K562 (cell line): ENCODE data around the gene TMTC2. TPM values are rescaled to one million over a fixed set of nuclear protein-coding genes. Genes with fewer than 3 reads are reported as not detected.

Source experiments
- ATAC-seq: fragments of 200-7000 bp; cut with Tn5 transposase; 3 replicates; pipeline ENCODE4 v1.9.1; 2020; ENCODE audit warnings: moderate library complexity
- BruUV-seq: library from RNA; stranded (reverse); fragments of 400-500 nt; replicated peaks from 2 replicates; lab custom pipeline; 2021; lab: Mats Ljungman, UMichigan
- CTCF ChIA-PET: fragments of 300-600 bp; formaldehyde crosslinking; extraction: SDS; loops from one replicate; lab custom pipeline; 2021; ENCODE audit warnings: low intra/inter-chr PET ratio; lab: Yijun Ruan, JAX
- POLR2A ChIA-PET: fragments of 300-600, 350-650 bp; sonication (Branson Sonifier 250); formaldehyde crosslinking; extraction: SDS; loops from one replicate; lab custom pipeline; 2021; ENCODE audit warnings: antibody characterized with exemption, inconsistent platforms; lab: Yijun Ruan, JAX
- DNase-seq, 4 experiments: peaks; one replicate each; pipeline versions ENCODE4 v3.0.0 to v3.0.0-alpha.2; 2011 to 2018; ENCODE audit warnings: low spot score in 3 of 4, mixed read lengths in 3 of 4; ENCODE audit errors: extremely low read depth in 1 of 4
- FAIRE-seq: peaks from 2 replicates; lab custom pipeline; 2011; peaks lifted over from hg19 to GRCh38; lab: Jason Lieb, UNC
- H2AFZ ChIP-seq: 2 replicates; pipeline ENCODE4 v1.6.0; 2011; ENCODE audit warnings: low read depth, low read length, control low read depth, inconsistent platforms
- H3K27ac ChIP-seq: fragments of 200-600 bp; 3 replicates; pipeline ENCODE4 v1.8.0; 2011; ENCODE audit warnings: low read depth, mild to moderate bottlenecking, control low read depth, inconsistent platforms, low read length, moderate library complexity, mixed read lengths; ENCODE audit errors: extremely low read depth
- H3K27me3 ChIP-seq, 2 experiments: fragments of 300-600 bp in 1 of 2; 2 replicates in 1 of 2; 3 replicates in 1 of 2; pipeline versions ENCODE4 v1.6.0 to v1.8.0; 2011; ENCODE audit warnings: inconsistent platforms in 2 of 2, low read length in 2 of 2, mild to moderate bottlenecking in 1 of 2, mixed read lengths in 1 of 2, moderate library complexity in 1 of 2; ENCODE audit not compliant: control insufficient read depth in 2 of 2, insufficient read depth in 2 of 2
- H3K36me3 ChIP-seq: fragments of 300-600 bp; 3 replicates; pipeline ENCODE4 v1.8.0; 2011; ENCODE audit warnings: mild to moderate bottlenecking, low read length, inconsistent platforms; ENCODE audit not compliant: control insufficient read depth, insufficient read depth
- H3K4me1 ChIP-seq, 2 experiments: fragments of 200-600 bp in 1 of 2; replicated peaks in 1 of 2; 2 replicates in 1 of 2; 3 replicates in 1 of 2; pipeline versions ENCODE4 v1.5.1 to v1.8.0; 2011; ENCODE audit warnings: inconsistent platforms in 2 of 2, low read length in 2 of 2, mild to moderate bottlenecking in 1 of 2, mixed read lengths in 1 of 2, moderate library complexity in 1 of 2; ENCODE audit not compliant: control insufficient read depth in 2 of 2, insufficient read depth in 2 of 2
- H3K4me2 ChIP-seq: 2 replicates; pipeline ENCODE4 v1.6.1; 2011; ENCODE audit warnings: low read length, control low read depth, inconsistent platforms, mixed read lengths; ENCODE audit not compliant: insufficient read depth
- H3K4me3 ChIP-seq: fragments of 200-600 bp; sonication (generic), shearing (Covaris generic); 2 replicates; pipeline ENCODE4 v1.5.1; 2016; ENCODE audit warnings: control low read depth, inconsistent platforms
- H3K79me2 ChIP-seq: fragments of 200-600 bp; 3 replicates; pipeline ENCODE4 v1.8.0; 2011; ENCODE audit warnings: low read length, inconsistent platforms; ENCODE audit not compliant: control insufficient read depth, insufficient read depth
- H3K9ac ChIP-seq, 2 experiments: 2 replicates each; pipeline versions ENCODE4 v1.6.0 to v1.6.1; 2011; ENCODE audit warnings: low read depth in 2 of 2, low read length in 2 of 2, control low read depth in 1 of 2, inconsistent platforms in 1 of 2, mild to moderate bottlenecking in 1 of 2, mixed read lengths in 1 of 2; ENCODE audit not compliant: insufficient read depth in 1 of 2
- H3K9me1 ChIP-seq: one replicate; pipeline ENCODE4 v1.6.0; 2011; ENCODE audit warnings: inconsistent platforms, mild to moderate bottlenecking, low read length, moderate library complexity; ENCODE audit not compliant: control insufficient read depth, insufficient read depth
- H3K9me3 ChIP-seq: replicated peaks from 2 replicates; pipeline ENCODE4 v1.5.1; 2011; ENCODE audit warnings: low read depth, low read length, inconsistent platforms; ENCODE audit not compliant: control insufficient read depth, insufficient read depth
- H4K20me1 ChIP-seq: replicated peaks from 2 replicates; pipeline ENCODE4 v1.6.1; 2011; ENCODE audit warnings: low read length, inconsistent platforms, mixed read lengths; ENCODE audit not compliant: control insufficient read depth, insufficient read depth
- RBM15 ChIP-seq: fragments of 200-400 bp; formaldehyde crosslinking; IDR thresholded peaks from 2 replicates; pipeline ENCODE4 v1.6.1; 2018; ENCODE audit warnings: mild to moderate bottlenecking, low read length, moderate library complexity; ENCODE audit not compliant: insufficient read depth
- TFE3 ChIP-seq: fragments of 450-650 bp; formaldehyde crosslinking; IDR thresholded peaks from 2 replicates; pipeline ENCODE4 v1.4.0; 2020; ENCODE audit warnings: mild to moderate bottlenecking, mixed read lengths
- WGBS: fragments of 100-300 bp; shearing (Covaris generic); methylation state at CpG from one replicate; pipeline ENCODE4 v1.1.6; 2016; ENCODE audit warnings: low coverage, mixed read lengths; ENCODE audit not compliant: insufficient coverage; ENCODE audit errors: missing lambda C conversion rate; 5-methylcytosine and 5-hydroxymethylcytosine counted together
- in situ Hi-C: fragments of 300-500 bp; cut with MboI; formaldehyde crosslinking; loops from 4 replicates; pipeline ENCODE4 v1.15.0; 2018; ENCODE audit warnings: inconsistent platforms, mixed read lengths
- intact Hi-C: fragments of 100-400 bp; cut with micrococcal nuclease; formaldehyde crosslinking; loops from 2 replicates; pipeline ENCODE4 v1.14.2; 2022
- polyA plus RNA-seq, 8 experiments: library from polyadenylated mRNA; depleted of rRNA in 4 of 8; stranded (reverse) in 5 of 8; unstranded in 3 of 8; fragments of >200 nt; fragmentation: Nextera tagmentation in 2 of 8; fragmentation: Illumina TruSeq in 1 of 8; extraction: Ambion mirVana in 2 of 8; extraction: Trizol in 1 of 8; gene quantifications; 2 replicates each; pipeline versions ENCODE4 v1.2.1 to v1.2.3, GENCODE V29; 2011 to 2014; ENCODE audit warnings: inconsistent platforms in 1 of 8, missing spikeins in 1 of 8
- total RNA-seq, 7 experiments: library from RNA; depleted of rRNA in 6 of 7; stranded (reverse); fragments of >200 nt in 6 of 7; fragmentation: Illumina TruSeq in 2 of 7; extraction: Trizol in 2 of 7; gene quantifications; 2 replicates each; pipeline versions ENCODE4 v1.2.1 to v1.2.3, GENCODE V29; 2011 to 2021; ENCODE audit warnings: low replicate concordance in 1 of 7

Gene TMTC2
- total and polyA plus RNA-seq, 9 of the 15 experiments (the other 6 are each of a cell fraction or from before 2014, with no cell fraction given): 0.29 to 1.1 (median 0.55) TPM

- TF ChIP-seq TFE3 (CRISPR knock-in tag): no peak
Observed at GRCh38 chr12:83040339-83040738, 353.6 kb downstream of the TMTC2 start (continued).

GRCh38 chr12:83040991-83041390 lies 354.3 kb downstream of the TMTC2 start:
- in situ Hi-C loops (no loop called here), intact Hi-C loops (no loop called here)
- ChIA-PET POLR2A (no interaction called here), CTCF (no interaction called here)
- H3K36me3 ChIP-seq: no peaks in the 10 kb centered on the region
- H3K4me3 ChIP-seq: no peak overlapping the region
- FAIRE-seq (no peak), DNase-seq (no peak), ATAC-seq (no peak)
- no peaks in the 10 kb centered on the region for H4K20me1 ChIP-seq
- H3K4me1 ChIP-seq: no peaks in the 10 kb centered on the region
- no peak overlapping the region for H2AFZ ChIP-seq
- no peaks in the 10 kb centered on the region for H3K27me3 ChIP-seq
- BruUV-seq: no TSS peak
- no peak overlapping the region for H3K27ac ChIP-seq
- no peak for TF ChIP-seq RBM15
- H3K4me2 ChIP-seq: no peak overlapping the region
- H3K9ac ChIP-seq: no peak overlapping the region
- H3K9me1 ChIP-seq: no peaks in the 10 kb centered on the region
- no peaks in the 10 kb centered on the region for H3K79me2 ChIP-seq
- H3K9me3 ChIP-seq: no peaks in the 10 kb centered on the region
- 26% methylated on average over 2 of the region's 2 CpGs for WGBS
